Astrocyte of the cerebellum (primary cell): Measurements from ENCODE around the gene CD69.
"Not testable (repeated sequence)": the region's sequence is repeated elsewhere in the genome, so short reads cannot be mapped to it uniquely, and the experiment has no call there.

Source experiments
- DNase-seq: peaks from one replicate; pipeline ENCODE4 v3.0.0-alpha.2; 2011; ENCODE audit warnings: low read depth
- H3K4me3 ChIP-seq: 2 replicates; pipeline ENCODE4 v1.5.1; 2011; ENCODE audit warnings: mild to moderate bottlenecking, low read depth, low read length, moderate library complexity
- CTCF ChIP-seq: IDR thresholded peaks from 2 replicates; pipeline ENCODE4 v1.5.1; 2012; ENCODE audit warnings: low read length, low read depth, moderate library complexity, mild to moderate bottlenecking; ENCODE audit errors: missing control alignments
- in situ Hi-C: cut with HindIII; loops from 2 replicates; pipeline ENCODE4 v1.10.0; 2017; ENCODE audit warnings: low sequenced_read_pairs

CD69 gene

GRCh38 chr12:9717070-9717925, 43.4 kb downstream of the CD69 start:
- TF ChIP-seq CTCF, result no peak
- no peak for DNase-seq
- in situ Hi-C loops, result no loop called here
- H3K4me3 ChIP-seq, result no peak overlapping the region

GRCh38 chr12:9713032-9713558, 47.6 kb downstream of the CD69 start:
- in situ Hi-C loops, H3K4me3 ChIP-seq, DNase-seq: not testable (repeated sequence)

- in situ Hi-C loops, result no loop called here
- no peak for DNase-seq
- TF ChIP-seq CTCF, result no peak
- H3K4me3 ChIP-seq, result no peak overlapping the region
Measured at GRCh38 chr12:9711664-9712063, 49.0 kb downstream of the CD69 start.

- in situ Hi-C loops, result no loop called here
- H3K4me3 ChIP-seq, result no peak overlapping the region
- no peak for DNase-seq
- no peak for TF ChIP-seq CTCF
Measured at GRCh38 chr12:9710584-9711375, 49.9 kb downstream of the CD69 start.

GRCh38 chr12:9708853-9709252, 51.8 kb downstream of the CD69 start:
- no peak for TF ChIP-seq CTCF
- no peak overlapping the region for H3K4me3 ChIP-seq
- in situ Hi-C loops, result no loop called here
- DNase-seq, result no peak

GRCh38 chr12:9707864-9708808, 52.6 kb downstream of the CD69 start:
- no peak overlapping the region for H3K4me3 ChIP-seq
- DNase-seq, result peak; percentile 29
- in situ Hi-C loops, result no loop called here
- peak; percentile 90 for TF ChIP-seq CTCF
